ENCODE measurements around the gene OSBPL9. TPM values are rescaled to one million over a fixed set of nuclear protein-coding genes. Genes with fewer than 3 reads are reported as not detected.

Gene OSBPL9
- total RNA-seq, 1 experiment from 2014 or later: 62.4 TPM

DNA sequence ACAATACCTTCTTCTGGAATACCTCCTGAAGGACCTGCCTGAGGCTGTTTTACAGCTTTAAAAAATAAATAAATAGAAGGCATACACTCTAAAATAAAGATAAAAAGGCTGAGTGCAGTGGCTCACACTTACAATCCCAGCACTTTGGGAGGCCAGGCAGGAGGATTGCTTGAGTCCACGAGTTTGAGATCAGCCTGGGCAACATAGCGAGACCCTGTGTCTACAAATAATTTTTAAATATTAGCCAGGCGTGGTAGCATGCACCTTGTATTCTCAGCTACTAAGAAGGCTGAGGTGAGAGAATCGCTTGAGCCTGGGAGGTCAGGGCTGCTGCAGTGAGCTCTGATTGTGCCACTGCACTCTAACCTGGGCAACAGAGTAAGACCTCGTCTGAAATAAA is 75.0 kb downstream of the OSBPL9 start:
- H3K36me3 ChIP-seq (ENCODE audit: insufficient read depth, low read length, poor library complexity, severe bottlenecking): no peaks in the 10 kb centered on the region
- DNase-seq (ENCODE audit: low spot score): no peak
- CTCF ChIA-PET: no interaction called here
- no peak overlapping the region for H3K4me3 ChIP-seq (ENCODE audit: low read depth, low read length, poor library complexity, severe bottlenecking)
- H3K9me3 ChIP-seq (ENCODE audit: low read depth, low read length, poor library complexity, severe bottlenecking): no peaks in the 10 kb centered on the region
- H3K4me1 ChIP-seq (ENCODE audit: insufficient read depth, low read length, poor library complexity, severe bottlenecking): peaks cover 21% of the 10 kb centered on the region
- TF ChIP-seq CTCF (conservative IDR thresholded peaks at IDR 0.05; ENCODE audit: low read depth, low read length) (no peak), EZH2 (IDR thresholded peaks at IDR 0.05; ENCODE audit: borderline replicate concordance, low read depth, low read length, poor library complexity, severe bottlenecking) (no peak)
- BruUV-seq (replicated peaks): no TSS peak
- intact Hi-C loops (cut with micrococcal nuclease; ENCODE audit: unreplicated experiment): no loop called here
- no peak overlapping the region for H3K27ac ChIP-seq (ENCODE audit: low read depth, low read length, poor library complexity, severe bottlenecking)
- H3K27me3 ChIP-seq (replicated peaks; ENCODE audit: insufficient read depth, low read depth, low read length, poor library complexity): no peaks in the 10 kb centered on the region
- POLR2A ChIA-PET (ENCODE audit: low non-redundant PET): no interaction called here

DNA sequence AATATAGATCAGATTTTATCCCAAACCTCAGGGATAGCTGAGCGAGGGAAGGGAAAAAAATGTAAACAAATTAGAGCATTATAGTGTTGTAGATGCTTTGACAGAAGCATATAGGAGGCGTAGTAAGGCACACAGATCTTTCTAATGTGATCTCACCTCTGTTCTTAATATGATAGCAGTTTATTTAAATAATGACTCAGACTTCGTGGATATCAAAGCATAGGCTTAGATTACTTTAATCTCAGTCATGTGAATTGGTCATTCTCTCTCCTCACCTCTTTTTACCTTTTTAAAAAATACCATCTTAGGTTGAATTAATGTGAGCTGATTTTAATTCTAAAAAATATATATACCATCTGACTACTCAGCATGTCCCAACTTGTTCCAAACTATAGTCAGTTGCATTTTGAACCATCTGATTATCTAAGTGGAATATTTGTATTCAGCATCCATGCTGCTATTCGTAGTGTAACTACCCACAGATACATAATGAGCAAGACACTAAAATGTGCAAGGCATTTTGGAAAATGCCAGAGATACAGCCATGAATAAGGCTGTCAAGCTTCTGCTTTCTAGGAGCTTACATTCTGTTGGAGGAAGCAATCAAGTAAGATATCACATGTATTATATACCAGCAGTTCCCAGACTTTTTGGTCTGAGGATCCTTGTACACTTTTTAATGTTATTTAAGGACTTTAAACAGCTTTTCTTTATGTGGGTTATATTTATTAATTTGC is 76.7 kb downstream of the OSBPL9 start:
- POLR2A ChIA-PET (ENCODE audit: low non-redundant PET): no interaction called here
- CTCF ChIA-PET: no interaction called here
- TF ChIP-seq EZH2 (IDR thresholded peaks at IDR 0.05; ENCODE audit: borderline replicate concordance, low read depth, low read length, poor library complexity, severe bottlenecking): no peak
- TF ChIP-seq CTCF (conservative IDR thresholded peaks at IDR 0.05; ENCODE audit: low read depth, low read length): no peak
- H3K9me3 ChIP-seq (ENCODE audit: low read depth, low read length, poor library complexity, severe bottlenecking): no peaks in the 10 kb centered on the region
- BruUV-seq (replicated peaks): no TSS peak
- intact Hi-C loops (cut with micrococcal nuclease; ENCODE audit: unreplicated experiment): no loop called here
- no peak for DNase-seq (ENCODE audit: low spot score)
- no peak overlapping the region for H3K4me3 ChIP-seq (ENCODE audit: low read depth, low read length, poor library complexity, severe bottlenecking)
- no peak overlapping the region for H3K27ac ChIP-seq (ENCODE audit: low read depth, low read length, poor library complexity, severe bottlenecking)
- no peaks in the 10 kb centered on the region for H3K36me3 ChIP-seq (ENCODE audit: insufficient read depth, low read length, poor library complexity, severe bottlenecking)
- peaks cover 19% of the 10 kb centered on the region for H3K4me1 ChIP-seq (ENCODE audit: insufficient read depth, low read length, poor library complexity, severe bottlenecking)
- H3K27me3 ChIP-seq (replicated peaks; ENCODE audit: insufficient read depth, low read depth, low read length, poor library complexity): no peaks in the 10 kb centered on the region

DNA sequence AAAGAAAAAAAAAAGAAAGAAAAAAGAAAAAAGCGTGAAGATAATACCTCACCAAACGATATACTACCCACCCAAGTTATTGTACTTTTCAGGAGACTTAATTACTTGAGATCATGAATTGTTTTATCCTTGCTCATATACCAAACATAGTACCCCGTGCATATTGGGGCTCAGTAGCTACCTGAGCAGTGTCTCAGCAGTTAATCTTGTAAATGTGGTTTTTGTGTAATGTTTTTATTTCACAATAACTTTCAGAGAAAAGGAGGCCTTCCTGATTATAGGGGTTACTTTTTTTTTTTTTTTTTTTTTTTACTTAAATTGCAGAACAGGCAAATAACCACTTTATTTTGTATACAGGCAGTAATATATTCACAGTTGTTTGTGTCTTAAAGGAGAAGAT is 80.3 kb downstream of the OSBPL9 start:
- DNase-seq (ENCODE audit: low spot score): no peak
- ChIA-PET CTCF (no interaction called here), POLR2A (ENCODE audit: low non-redundant PET) (no interaction called here)
- no peaks in the 10 kb centered on the region for H3K27me3 ChIP-seq (replicated peaks; ENCODE audit: insufficient read depth, low read depth, low read length, poor library complexity)
- no TSS peak for BruUV-seq (replicated peaks)
- no peak overlapping the region for H3K4me3 ChIP-seq (ENCODE audit: low read depth, low read length, poor library complexity, severe bottlenecking)
- H3K27ac ChIP-seq (ENCODE audit: low read depth, low read length, poor library complexity, severe bottlenecking): no peak overlapping the region
- no peak for TF ChIP-seq EZH2 (IDR thresholded peaks at IDR 0.05; ENCODE audit: borderline replicate concordance, low read depth, low read length, poor library complexity, severe bottlenecking)
- TF ChIP-seq CTCF (conservative IDR thresholded peaks at IDR 0.05; ENCODE audit: low read depth, low read length): no peak
- intact Hi-C loops (cut with micrococcal nuclease; ENCODE audit: unreplicated experiment): no loop called here
- no peaks in the 10 kb centered on the region for H3K4me1 ChIP-seq (ENCODE audit: insufficient read depth, low read length, poor library complexity, severe bottlenecking)
- no peaks in the 10 kb centered on the region for H3K9me3 ChIP-seq (ENCODE audit: low read depth, low read length, poor library complexity, severe bottlenecking)
- H3K36me3 ChIP-seq (ENCODE audit: insufficient read depth, low read length, poor library complexity, severe bottlenecking): no peaks in the 10 kb centered on the region

Data from A673 (cell line).